CD4-positive, alpha-beta T cell treated with Interferon alpha-2 for 1 hour (primary cell): Measurements from ENCODE around the gene PSMD6.

Experiments
- DNase-seq, 2 donors: peaks; one replicate each; pipeline ENCODE4 v3.0.0-alpha.2; 2020 to 2022

Gene PSMD6

DNA sequence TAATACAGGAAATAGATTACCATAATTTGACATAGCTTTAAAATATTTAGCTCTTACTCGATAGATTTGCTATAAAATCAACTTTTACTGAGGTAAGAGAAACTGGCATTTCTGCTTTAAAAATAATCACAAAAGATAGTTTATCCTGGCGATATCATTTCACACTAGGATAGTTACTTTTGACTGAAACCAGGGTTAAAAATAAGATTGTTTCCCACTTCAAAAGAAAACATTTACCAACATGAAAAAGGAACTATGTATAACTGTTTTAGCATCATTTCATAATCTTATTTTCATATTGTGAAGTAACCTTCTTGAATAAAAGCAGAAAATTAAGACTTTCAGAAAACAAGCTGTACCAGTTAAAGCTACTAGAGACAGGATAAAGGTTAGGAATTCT, 15.3 kb downstream of the PSMD6 start:
- DNase-seq = no peak

DNA sequence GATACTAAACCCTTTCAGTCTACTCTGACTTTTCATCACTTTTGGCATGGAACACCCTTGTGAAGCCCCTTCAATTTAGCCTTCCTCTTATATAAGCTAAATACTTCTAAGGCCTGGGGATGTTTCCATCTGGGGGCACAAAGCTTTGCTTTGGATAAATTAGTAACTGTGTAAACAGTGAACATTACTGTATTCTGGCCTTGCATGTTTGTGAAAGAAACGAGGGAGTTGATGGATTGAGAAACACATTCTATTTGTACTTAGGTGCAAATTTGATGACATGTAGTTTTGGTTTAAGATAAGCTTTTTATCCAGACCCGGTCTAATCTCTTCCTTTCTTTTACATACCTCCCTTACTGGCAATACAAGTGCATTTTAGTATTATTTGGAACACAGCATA, 19.7 kb downstream of the PSMD6 start:
- DNase-seq = no peak

DNA sequence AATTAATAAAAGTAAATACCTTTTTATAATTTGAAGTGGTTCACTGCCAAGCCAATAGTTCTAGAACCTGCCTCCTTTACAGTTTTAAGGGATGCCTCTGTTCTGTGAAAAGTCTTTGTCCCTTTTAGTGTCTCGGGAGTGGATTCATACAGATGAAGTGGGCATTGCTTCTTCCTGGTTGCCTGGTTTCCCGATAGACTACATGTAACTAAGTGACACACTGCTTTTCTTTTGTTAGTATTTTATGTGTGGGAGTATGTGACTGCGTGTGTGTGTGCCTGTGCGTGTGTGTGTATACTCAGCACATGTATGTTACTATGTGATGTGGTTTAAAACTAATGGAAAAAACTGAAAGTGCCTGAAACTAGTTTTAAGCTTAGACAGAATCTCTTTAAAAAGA, 21.1 kb downstream of the PSMD6 start:
- DNase-seq = no peak

DNA sequence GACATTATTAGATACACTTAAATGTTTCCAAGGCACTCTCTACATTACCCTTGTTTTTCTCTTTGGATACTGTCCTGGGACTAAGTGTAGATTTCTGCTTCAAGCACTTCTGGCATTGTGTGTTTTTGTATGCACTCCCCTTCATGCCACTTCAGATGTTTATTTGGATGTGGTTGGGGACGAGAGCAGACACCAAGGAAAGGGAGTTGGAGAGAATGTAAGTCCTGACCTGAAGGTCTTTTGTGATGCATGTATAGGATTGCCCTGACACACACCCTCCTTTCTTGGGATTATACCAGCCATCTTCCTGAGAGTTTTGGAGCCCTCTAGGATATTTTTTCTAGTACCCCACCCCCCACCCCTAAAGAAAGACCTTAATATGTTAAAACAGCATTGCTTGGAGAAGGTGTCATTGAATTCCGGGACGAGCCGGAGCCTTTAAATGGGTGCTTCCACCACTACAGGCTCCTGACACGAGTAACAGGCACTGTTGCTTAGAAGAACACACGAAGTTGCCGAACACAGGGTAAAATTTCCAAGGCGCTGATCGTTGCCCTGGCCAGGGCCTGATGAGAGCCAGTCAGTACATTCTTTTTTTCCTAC, 22.7 kb downstream of the PSMD6 start:
- no peak for DNase-seq

DNA sequence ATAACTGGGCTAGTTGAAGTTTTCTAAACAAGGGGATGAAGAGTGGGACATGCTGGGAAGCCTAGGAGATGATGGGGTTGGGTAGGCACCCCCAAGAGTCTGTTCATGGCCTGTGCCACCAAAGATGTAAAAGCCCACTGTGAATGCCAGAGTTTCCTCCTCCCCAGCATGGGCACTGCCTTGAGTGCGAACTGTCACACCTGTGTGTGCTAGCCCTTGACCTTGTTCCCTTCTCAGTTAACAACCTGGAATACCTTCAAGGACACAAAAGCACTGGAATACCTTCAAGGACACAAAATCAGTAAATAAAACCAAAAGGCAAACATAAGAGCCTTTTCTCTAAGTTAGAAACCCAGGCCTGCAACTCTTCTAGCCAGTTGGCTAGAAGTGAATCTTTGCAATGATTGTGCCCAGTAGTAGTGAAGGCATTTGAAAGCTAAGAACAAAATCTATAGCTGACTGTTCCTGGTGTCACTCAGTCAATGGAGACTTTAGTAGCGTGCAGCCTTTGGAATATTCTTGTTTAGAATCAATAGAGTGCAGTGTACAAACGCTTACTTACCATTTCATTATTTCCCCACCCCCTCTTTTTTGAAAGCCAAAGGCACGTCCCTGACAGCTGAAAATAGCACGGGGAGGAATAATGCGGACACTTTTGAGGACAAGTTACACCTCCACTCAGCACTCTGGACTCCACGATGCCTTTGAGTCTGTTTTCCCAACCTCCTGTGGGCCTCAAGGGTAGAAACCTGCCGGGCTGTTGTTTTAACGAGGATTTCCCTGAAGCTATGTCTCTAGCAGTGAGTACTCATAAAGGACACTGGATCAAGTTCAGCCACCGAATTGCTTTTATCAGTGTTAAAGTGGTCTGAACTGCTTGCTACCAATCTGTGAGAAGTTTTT, 24.2 kb downstream of the PSMD6 start:
- no peak for DNase-seq

DNA sequence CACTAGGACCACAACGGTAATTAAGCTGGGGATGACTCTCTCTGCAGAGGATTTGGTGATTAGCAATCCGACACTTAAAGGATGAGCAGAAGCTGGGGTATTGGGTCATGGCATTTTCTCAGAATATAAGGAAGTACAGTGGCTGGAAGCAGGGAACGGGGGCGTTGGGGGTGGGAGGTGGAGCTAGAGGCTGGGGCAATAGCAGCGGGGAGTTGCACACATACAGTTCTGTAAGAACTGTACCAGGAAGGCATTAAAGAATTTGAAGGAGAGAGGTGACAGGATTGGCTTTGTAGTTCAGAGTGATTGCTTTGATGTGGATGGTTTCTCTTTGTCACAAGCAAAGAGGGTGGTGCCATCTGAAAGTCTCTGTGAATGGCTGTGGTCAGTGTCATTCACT, 28.2 kb downstream of the PSMD6 start:
- DNase-seq = no peak

DNA sequence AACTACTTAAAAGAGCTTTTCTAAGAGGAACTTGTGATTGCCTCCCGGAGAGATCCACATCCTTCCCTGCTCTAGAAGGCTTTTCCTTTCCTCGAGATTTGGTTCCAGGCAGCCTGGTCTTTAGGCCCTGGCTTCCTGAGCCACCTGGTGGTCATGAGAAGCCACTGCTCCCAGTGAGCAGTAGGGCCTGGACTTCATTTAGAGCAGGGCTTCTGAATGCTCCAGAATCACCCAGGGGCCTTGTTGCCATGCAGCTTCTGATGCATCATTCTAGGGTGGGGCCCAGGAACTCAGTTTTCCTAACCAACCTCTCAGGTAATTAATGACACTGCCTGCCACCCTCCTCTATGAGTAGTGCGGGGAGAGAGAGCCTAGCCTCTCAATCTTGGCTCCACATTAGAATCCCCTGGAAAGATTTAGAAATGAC, 29.6 kb downstream of the PSMD6 start:
- peak; percentile 58 to 74 for DNase-seq

DNA sequence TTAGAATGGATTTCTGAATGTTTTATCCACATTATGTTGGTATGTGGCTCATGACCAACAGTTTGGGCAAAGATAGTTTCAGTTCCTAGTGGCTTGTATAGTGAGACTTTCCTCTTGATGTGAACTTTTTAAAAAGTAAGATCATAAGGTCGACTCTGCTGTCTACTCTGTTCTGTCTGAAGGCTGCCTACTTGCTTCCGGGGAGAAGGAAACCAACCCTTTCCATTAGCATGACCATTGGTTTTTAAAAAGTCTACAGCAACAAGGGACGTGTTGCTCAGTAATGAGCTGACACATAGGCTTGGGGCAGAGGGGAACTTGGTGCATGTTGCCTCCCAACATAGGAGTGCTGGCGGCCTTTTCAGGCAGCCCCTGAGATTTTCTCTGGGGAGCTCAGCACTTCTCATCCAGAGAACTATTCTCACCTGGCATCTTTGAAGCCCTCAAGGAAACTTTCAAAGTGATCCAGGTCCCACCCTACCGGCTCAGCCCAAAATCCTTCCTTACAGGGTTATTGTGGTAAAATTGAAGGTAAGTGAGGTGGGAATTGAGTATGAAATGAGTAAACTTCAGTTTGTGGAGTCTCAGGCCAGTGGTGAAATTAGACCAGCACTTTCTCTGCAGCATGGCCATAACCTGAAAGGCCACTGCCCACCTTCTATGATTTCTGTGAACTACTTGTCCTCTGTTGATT, 30.6 kb downstream of the PSMD6 start:
- DNase-seq = no peak

DNA sequence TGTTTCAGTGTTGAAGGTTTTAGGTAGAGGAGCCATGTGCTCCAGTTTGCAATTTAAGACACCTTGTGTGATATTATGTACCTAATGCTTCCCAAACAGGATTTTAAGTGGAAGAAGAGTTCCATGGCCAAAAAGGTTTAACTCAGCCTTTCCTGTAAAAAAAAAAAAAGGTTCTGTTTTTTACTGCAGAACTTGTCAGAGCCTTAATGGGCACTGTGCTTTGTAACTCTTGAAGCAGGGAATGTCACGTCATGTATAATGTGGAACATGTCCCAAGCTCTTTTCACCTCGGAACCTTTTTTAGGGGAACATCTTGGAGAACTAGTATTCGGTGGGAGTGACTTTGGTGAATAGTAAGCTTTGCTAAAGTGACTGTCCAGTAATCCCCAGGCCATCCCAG, 31.6 kb downstream of the PSMD6 start:
- no peak for DNase-seq

DNA sequence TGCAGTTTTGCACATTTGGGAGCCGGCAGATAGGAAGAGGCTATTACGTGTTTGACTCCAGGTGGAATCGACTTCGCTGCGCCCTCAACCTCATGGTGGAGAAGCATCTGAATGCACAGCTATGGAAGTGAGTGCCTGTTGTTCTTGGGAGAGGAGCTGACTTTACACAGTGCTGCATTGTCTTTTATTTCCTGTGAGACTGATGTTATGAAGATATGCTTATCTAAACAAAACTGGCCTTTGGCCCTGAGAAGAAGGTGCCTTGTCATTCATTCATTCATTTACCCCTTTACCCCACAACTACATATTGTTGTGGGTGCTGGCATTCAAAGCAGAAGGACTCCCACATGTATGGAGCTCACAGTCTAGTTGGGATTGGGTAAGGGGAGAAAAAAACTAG, 32.6 kb downstream of the PSMD6 start:
- no peak for DNase-seq

DNA sequence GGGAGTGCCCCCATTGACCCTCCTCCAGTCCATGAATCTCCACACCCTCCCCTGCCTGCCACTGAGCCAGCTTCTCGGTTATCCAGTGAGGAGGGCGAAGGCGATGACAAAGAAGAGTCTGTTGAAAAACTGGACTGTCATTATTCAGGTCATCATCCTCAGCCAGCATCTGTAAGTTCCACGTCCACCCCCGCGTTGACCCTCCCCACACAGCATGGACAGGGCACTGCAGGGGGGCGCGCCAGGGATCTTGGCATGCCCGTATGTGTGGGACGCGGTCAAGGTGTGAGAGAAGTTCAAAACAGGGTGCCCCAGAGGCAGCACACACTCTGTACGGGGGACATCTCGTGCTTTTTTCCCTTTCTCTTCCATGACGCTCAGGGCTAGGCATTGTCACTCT, 33.1 kb downstream of the PSMD6 start:
- DNase-seq = no peak

DNA sequence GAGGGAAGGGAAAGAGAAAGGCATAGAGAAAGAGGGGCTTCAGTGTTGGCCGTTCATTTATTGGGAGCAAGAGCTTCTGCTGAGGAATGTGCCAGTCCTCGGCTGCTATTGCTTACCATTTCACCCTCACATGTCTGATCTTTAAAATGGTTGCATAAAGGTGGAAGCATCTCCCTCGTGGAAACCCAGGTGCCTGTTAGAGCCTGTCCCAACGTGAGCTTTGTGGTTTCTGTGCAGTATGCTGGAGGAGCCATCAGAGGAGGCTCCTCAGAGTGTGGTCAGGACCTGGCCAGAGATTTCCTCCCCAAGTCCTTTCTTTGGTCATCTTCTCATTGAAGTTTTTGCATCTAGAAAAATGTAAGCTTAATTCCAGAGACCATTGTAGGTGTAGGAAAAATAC, 34.4 kb downstream of the PSMD6 start:
- DNase-seq = no peak

DNA sequence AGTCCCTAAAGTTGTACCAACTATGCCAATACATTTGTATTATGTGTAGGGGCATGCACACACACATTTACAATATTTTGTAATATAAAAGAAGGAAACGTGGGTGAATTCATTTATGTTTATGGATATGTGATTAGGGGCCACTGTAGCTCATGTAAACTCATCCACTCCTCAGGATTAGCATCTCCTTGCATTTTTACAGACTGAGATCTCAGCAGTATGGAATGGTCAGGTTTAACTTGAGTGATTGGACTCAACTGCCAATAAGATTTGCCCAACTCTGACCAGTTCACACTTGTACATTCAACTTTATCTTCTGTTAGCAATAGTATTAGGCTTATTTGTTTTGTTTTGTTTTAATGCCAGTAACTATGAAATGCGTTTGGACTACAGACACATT, 36.5 kb downstream of the PSMD6 start:
- no peak for DNase-seq

DNA sequence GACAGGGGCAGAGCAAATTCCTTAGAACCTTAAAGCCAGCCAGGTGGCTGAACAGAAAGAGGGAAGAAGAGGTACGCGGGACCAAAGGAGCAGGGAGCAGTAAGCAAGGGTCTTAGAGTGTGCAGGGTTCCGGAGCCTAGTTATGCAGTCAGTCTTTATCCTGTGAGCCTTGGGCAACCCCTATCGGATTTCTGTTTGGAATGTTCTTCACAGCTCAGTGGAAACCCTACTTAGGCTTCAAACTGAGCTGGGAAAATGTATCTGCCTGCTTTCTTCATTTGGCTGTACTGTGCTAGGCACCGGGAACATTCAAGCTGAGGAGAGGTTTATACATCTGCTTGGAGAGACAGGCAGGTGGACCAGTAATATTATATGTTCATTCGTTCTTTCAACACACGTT, 37.1 kb downstream of the PSMD6 start:
- DNase-seq = no peak

DNA sequence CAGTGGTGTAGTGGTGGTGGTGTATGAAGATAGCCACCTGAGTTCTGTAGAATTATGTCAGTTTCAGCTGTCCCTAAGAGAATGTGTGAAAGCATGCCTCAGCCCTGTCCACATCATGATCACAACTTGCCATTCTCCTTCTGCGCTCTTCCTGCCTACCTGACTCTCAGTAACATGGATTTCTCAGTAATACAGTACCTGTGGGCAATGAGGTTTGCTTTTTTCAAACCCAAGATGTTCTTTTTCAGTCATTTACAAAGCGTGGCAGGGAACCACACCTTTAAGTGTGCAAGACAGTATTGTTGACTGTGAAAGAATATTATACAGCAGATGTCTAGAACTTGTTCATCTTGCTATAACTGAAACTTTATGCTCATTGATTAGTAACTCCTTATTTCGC, 38.9 kb downstream of the PSMD6 start:
- DNase-seq = no peak

DNA sequence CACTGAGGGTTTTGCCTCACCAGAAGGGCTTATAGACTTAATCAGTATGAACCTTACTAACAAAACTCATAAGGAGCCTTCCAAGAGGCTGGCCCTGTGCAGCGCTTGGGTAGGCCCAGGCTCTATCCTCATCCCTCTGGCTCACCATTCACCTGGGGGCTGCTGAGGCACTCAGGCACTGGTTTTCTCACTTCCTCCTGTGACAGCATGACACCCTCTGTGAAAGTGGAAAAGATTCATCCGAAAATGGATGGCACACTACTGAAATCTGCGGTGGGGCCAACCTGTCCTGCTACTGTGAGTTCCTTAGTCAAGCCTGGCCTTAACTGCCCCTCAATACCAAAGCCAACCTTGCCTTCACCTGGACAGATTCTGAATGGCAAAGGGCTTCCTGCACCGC, 41.3 kb downstream of the PSMD6 start:
- no peak for DNase-seq

DNA sequence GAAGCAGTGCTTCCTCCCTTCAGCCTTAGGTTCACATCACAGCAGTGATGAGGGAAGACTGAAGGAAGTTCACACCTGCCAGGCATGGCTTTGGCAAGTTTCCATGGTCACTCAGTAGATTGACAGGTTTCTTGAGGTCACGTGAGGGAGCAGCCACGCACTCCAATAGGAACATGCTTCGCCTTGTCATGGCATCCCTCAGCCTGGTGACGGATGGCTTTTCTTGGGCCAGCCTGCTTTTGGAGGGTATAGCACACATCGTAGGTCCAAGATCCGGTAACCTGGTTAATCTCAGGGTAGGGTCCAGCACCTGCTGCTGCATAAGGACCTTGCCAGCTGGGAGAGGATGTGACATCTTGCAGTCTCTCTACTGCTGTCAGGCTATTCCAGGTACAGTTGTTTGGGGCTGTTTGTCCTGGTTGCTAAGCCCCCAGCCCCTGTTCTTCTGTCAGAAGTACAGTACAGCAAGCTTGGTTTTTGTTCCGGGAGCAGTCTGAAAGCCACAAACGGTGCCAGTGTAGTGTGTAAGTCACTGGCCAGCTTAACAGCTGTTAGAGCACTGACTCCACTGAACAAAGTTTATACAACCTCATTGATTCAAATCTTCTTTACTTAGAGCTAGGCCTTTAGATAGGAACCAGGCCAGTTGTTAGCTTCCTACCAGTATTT, 42.3 kb downstream of the PSMD6 start:
- peak in 1 of 2 donors; percentile 37 for DNase-seq

DNA sequence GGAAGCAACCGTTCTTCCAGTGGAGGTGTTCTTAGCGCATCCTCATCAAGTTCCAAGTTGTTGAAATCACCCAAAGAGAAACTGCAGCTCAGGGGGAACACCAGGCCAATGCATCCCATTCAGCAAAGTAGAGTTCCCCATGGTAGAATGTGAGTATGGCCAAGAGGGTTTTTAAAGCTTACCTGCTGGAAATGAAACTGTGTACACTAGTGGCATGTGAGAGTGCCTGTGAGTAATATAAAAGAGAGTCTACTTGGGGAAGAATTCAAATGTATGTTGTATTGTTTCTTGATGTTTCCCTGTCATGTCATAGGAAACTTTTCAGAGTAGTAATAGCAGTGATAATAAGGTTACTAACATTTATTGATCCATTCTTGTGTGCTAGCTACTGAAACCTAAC, 43.3 kb downstream of the PSMD6 start:
- no peak for DNase-seq

DNA sequence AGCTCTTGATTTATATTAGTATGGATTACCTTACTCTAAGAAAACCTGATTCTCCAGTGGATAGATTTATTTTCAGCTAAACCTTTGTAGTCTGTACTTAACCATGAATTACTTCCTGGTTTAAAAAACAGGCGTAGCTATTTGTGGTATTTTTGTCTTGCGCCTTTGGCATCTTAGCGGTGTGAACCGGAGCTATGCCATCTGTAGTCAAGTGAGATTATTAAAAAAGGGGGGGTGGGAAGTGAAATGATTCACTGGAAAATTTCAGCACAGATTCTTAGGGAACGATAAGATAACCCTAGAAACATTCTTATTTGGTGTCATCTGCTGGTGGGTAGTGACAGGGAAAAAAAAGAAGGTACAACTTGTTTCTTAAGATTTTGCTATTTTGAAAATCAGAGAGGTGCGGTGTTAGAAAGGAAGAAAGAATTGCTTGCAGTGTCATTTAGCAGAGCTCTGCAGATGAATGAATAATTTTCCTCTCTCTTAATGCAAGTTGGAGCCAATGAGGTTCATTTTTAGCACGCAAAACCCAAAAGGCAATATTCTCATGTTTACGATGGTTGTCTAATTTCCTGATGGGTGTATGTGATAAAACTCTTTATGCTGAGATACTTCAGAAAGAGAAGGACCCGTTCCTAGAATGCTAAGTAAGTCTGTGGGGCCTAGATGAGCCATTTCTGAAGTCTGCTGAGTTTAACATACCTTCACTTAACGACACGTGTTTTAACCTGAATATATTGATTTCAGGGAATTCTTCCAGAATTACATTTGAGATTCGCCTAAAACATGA, 44.0 kb downstream of the PSMD6 start:
- peak; percentile 32 to 70 for DNase-seq

DNA sequence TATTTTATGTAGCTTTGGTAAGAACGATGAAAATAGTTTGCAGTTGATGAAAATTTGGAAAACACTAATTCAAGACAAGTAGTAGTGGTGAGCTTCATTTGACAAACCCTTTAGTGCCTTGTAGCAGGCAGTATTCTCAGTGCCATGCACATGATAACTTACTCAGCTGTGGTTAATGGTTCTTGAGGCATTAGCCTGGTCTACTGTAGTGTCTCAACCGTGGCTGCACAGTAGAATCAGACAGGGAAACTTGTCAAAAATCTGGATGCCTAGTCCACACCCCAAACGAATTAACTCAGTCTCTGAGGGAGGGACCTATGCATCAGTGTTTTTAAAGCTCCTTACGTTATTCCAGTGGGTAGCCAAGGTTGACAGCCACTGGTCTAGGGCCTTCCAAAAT, 45.4 kb downstream of the PSMD6 start:
- no peak for DNase-seq

DNA sequence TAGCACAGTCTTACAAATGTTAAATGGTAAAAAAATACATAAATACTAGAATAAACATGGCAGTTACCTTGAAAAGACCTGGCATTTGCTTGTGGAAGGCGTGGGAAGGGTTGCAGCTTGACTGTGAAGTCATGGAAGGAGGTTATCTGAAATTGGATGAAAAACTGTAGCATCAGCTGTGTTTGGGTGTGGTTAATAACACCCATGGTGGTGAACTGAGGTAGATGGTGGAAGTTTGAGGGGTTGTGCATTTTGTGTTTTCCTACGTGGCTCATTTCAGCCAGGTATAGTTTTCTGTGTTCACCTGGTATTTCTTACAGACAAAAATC, 46.5 kb downstream of the PSMD6 start:
- no peak for DNase-seq

DNA sequence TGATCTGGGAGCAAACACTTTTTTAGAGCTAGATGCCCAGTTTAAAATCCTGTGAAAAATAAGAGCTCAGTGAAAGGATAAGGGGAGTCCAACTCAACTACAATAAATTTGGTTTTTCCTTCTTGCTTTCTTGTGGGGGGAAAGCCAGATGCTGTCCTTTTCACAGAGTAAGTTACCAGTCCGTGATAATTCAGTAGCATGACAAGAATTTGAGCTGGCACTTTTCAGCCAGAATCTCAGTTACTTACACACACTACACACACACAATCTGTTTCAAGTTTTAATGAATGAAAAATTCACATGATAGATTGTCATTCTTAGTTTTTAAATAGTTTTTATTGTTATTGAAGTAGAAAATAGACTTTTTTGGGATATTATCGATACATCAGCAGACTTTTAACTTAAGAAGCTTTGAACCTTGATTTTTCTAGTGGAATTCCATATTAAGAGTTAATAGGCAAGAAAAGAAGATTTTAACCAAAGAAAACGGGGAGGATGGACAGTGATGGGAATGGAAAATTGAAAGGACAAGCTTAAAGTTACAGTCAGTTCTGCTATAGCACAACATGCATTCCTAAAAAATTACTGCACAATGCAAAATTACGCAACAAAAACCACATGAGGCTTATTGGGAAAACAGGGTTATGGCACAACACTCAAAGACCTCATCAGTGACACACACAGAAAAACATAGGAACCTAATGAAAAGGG, 47.0 kb downstream of the PSMD6 start:
- no peak for DNase-seq
